Activated CD8-positive, alpha-beta T cell treated with anti-CD3 and anti-CD28 coated beads, Interleukin-2, amount 10 ng/mL, durations not matched to agents 7 days and 5 days (primary cell): ENCODE measurements around the gene IP6K1. TPM values are rescaled to one million over a fixed set of nuclear protein-coding genes. Genes with fewer than 3 reads are reported as not detected.
"Not testable (repeated sequence)": the region's sequence is repeated elsewhere in the genome, so short reads cannot be mapped to it uniquely, and the experiment has no call there.

Experiments
- ATAC-seq: fragments of 150-1000 bp; cut with Tn5 transposase; one replicate; pipeline ENCODE4 v1.10.0; 2021; ENCODE audit warnings: moderate library complexity
- CTCF ChIA-PET: fragments of 350-600 bp; sonication (Branson Sonifier 250); formaldehyde crosslinking; loops from one replicate; lab custom pipeline; 2021; ENCODE audit warnings: antibody characterized with exemption; lab: Charles Lee
- POLR2A ChIA-PET: fragments of 350-600 bp; sonication (Branson Sonifier 250); formaldehyde crosslinking; loops from one replicate; lab custom pipeline; 2021; ENCODE audit warnings: antibody characterized with exemption; lab: Charles Lee
- DNase-seq: peaks from one replicate; pipeline ENCODE4 v3.0.0-alpha.2; 2020
- H3K27ac Mint-ChIP-seq: one replicate; pipeline ENCODE4 v1.8.0; 2021; ENCODE audit warnings: mild to moderate bottlenecking, mixed read lengths
- H3K27me3 Mint-ChIP-seq: one replicate; pipeline ENCODE4 v1.8.0; 2021; ENCODE audit warnings: low read depth, mixed read lengths
- H3K36me3 Mint-ChIP-seq: one replicate; pipeline ENCODE4 v1.8.0; 2021; ENCODE audit warnings: low read depth, mixed read lengths
- H3K4me1 Mint-ChIP-seq: one replicate; pipeline ENCODE4 v1.8.0; 2021; ENCODE audit warnings: low read depth, mixed read lengths
- H3K4me3 Mint-ChIP-seq: one replicate; pipeline ENCODE4 v1.8.0; 2021; ENCODE audit warnings: mild to moderate bottlenecking, mixed read lengths
- H3K9me3 Mint-ChIP-seq: one replicate; pipeline ENCODE4 v1.8.0; 2022; ENCODE audit warnings: mixed read lengths; ENCODE audit not compliant: insufficient read depth
- total RNA-seq, 2 experiments: library from RNA; stranded (reverse); gene quantifications; one replicate each; pipeline ENCODE4 v1.2.3, GENCODE V29; 2021

Gene IP6K1
- total RNA-seq, 2 experiments from 2014 or later, result 37.7 to 38.1 TPM

- H3K9me3 Mint-ChIP-seq, H3K4me3 Mint-ChIP-seq, H3K36me3 Mint-ChIP-seq, CTCF ChIA-PET, POLR2A ChIA-PET, H3K27me3 Mint-ChIP-seq, ATAC-seq, DNase-seq: not testable (repeated sequence)
- Mint-ChIP-seq H3K27ac (peak overlapping the region; percentile 43), H3K4me1 (peaks cover 34% of the 10 kb centered on the region)
Measured at GRCh38 chr3:49691481-49691880, 94.9 kb downstream of the IP6K1 start.

DNA sequence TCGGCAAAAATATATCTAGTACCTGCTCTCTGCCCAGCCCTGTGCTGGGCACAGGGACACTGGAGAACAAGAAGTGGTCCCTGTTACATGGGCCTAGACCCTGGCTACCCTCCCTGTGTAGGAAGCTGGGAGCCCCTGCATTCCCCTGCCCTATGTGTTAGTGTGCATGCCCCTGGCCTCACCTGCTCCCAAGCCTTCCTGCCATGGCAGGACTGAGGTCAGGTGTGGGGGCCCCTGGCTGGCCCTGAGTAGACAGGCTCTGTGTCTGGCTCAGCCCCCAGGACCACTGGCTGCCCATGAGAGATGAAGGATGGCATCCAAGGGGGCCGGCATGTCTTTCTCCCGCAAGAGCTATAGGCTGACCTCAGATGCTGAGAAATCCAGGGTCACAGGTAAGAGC, 95.5 kb downstream of the IP6K1 start:
- CTCF ChIA-PET, result interaction anchor here (0.6 kb wide), 1 partner anchor 11 kb away, joined by 3 read pairs; no protein-coding TSS in a partner anchor
- H3K9me3 Mint-ChIP-seq, H3K36me3 Mint-ChIP-seq, DNase-seq, H3K27me3 Mint-ChIP-seq, POLR2A ChIA-PET, ATAC-seq, H3K27ac Mint-ChIP-seq: not testable (repeated sequence)
- peak overlapping the region; percentile 97 for H3K4me3 Mint-ChIP-seq
- H3K4me1 Mint-ChIP-seq, result peaks cover 36% of the 10 kb centered on the region

DNA sequence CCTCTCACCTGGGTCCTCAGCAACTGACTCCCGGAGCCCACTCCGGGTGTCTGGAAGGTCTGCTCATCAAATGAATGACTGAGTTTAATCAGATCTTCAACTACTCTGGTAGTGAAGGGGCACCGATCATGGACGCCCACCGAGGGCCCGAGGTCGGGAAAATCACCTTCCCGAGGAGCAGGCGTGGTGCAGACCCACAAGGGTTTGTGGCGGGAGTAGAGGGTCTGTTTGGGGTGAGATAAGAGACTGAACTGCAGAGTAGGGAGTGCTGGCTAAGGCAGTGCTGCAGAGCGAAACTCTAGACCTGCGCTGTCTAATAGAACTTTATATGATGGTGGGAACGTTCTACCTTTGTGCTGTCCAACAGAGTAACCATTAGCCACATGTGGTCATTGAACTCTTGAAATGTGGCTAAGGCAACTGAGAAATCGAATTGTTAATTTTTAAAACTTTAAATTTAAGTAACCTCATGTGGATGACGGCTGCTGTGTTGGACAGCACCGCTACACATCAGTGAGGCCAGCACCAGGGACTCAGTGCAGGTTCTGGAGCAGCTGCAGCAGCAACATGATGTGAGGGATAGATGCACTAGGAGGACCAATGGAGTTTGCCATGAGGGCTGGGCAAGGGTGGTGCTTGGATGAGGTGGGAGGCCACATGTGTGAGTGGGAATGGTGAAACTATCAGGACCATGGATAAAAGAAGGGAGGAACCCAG, 96.3 kb downstream of the IP6K1 start:
- not testable (repeated sequence) for ATAC-seq, H3K36me3 Mint-ChIP-seq, H3K27me3 Mint-ChIP-seq, H3K9me3 Mint-ChIP-seq, DNase-seq
- ChIA-PET POLR2A (interaction anchor here (0.6 to 1.4 kb wide), 2 partner anchors 17 to 113 kb away, joined by 3 read pairs; partner anchors contain the start of gene INKA1), CTCF (interaction anchor here (0.6 kb wide), 1 partner anchor 10 kb away, joined by 3 read pairs; no protein-coding TSS in a partner anchor)
- Mint-ChIP-seq H3K4me1 (peaks cover 39% of the 10 kb centered on the region), H3K4me3 (peak overlapping the region; percentile 97), H3K27ac (peak overlapping the region; percentile 95)

DNA sequence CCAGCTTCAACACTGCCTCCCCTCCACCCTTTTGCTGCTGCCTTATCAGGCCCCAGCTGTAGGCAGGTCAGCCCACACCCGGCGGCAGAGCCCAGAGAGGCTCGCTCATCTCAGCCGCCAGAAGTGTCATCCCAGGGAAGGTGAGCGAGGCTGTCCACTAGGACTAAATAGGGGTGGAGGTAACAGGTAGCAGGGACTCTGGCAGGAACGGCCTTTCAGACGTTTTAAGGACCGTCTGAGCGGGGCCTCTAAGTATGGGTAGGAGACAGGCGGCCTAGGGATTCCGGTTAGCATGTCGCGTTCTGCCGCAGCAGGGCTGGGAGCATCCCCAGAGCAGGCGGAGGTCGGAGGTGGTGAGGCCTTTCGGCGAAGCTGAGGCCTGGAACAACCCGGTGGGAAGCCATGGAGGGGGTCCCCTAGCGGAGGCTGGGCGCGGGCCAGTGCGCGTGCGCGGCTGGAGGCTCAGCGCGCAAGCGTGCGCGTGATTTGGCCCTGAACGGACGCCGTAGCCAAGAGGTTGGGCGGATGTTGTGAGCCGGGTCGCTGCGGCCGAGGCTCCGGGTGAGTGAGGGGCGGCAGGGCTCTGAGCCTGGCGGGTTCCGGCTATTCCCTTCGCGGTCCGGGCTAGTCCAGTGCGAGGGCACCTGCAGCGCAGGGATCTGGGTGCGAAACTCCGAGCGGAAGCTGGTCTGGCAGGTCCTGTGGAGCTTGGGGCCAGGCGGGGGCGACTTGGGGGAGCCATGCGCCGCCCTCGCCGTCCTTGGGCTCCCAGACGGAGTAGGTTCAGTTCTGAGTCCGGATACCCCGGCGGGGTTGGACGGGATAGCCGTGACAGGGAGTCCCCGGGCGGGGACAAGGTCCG, 97.1 kb downstream of the IP6K1 start, which contains the start of the genes MST1 and RNF123:
Gene MST1 (minus strand): TSS at position 429 of the 862 bp plus-strand sequence. CDS start 783 bp downstream, outside the sequence.
Gene RNF123 (plus strand): TSS at position 512 of the 862 bp plus-strand sequence. CDS start 1,609 bp downstream, outside the sequence.
- H3K27ac Mint-ChIP-seq, result peak within 1 kb of the TSS; percentile 95
- no peaks in the 10 kb centered on the region for H3K27me3 Mint-ChIP-seq
- ChIA-PET CTCF (interaction anchor here (1.2 kb wide), 1 partner anchor 150 kb away, joined by 3 read pairs; no protein-coding TSS in a partner anchor), POLR2A (interaction anchor here (0.6 to 1.4 kb wide), 2 partner anchors 16 to 114 kb away, joined by 3 read pairs; partner anchors contain the start of gene INKA1)
- ATAC-seq (peak; percentile 83), DNase-seq (peak; percentile 93)
- H3K4me1 Mint-ChIP-seq, result peaks cover 39% of the 10 kb centered on the region
- H3K9me3 Mint-ChIP-seq, result no peaks in the 10 kb centered on the region
- H3K4me3 Mint-ChIP-seq, result peak within 1 kb of the TSS; percentile 97
- H3K36me3 Mint-ChIP-seq, result peaks cover 2% of the 10 kb centered on the region

DNA sequence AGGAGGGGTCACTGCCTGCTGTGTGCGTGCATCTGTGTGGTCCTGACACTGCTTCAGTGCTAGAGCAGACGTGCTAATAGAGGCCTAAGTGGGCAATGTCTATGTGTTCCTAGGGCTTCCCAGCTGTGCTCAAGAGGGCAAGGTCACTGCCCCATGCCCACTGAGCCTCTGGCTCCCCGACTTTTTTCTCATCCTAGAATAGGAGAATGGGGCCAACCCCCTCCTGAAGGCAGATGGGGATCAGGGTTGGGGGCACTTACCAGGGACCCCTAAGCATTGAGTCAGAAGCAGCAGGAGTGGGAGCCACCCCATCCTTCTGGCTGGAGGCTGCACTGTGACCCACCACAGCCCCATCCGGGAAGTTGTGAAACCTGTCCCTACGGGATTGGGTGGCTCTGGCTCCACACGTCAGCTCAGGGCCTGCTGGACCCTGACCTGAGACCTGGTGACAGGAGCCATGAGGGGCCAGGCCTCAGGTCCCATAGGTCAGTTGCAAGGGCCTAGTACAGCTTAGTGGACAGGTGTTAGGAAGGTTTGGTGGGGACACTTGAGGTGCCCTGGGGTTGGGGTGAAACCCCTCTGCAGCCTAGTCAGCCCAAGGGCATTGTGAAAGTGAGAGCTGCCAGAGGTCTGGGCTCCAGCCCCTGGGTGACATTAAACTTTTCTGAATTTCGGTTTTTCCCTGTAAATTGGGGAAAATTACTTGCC, 97.8 kb downstream of the IP6K1 start:
- H3K36me3 Mint-ChIP-seq, DNase-seq, H3K27me3 Mint-ChIP-seq, H3K9me3 Mint-ChIP-seq: not testable (repeated sequence)
- peak overlapping the region; percentile 95 for H3K27ac Mint-ChIP-seq
- peaks cover 39% of the 10 kb centered on the region for H3K4me1 Mint-ChIP-seq
- peak; percentile 2 for ATAC-seq
- ChIA-PET POLR2A (interaction anchor here (1.4 kb wide), 1 partner anchor 115 kb away, joined by 3 read pairs; the partner anchor contains the start of gene INKA1), CTCF (interaction anchor here (1.2 kb wide), 1 partner anchor 151 kb away, joined by 3 read pairs; no protein-coding TSS in a partner anchor)
- H3K4me3 Mint-ChIP-seq, result peak overlapping the region; percentile 97

DNA sequence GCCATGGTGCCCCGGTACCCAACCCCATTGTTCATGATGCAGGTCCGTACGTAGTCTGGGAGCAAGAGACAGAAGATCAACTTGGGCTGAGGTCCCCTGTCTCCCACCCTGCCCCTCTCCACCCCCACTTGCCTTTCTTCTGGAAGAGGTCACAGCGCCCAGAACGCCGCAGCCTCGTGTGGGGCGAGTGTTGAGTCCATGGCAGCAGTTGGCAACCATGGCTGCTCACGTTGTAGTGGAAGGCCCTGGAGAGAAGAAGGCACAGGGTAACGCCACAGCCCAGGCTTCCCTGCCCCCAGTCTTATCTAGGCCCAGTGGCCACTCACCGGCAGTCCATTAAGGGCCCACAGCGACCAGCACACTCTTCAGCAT, 98.9 kb downstream of the IP6K1 start:
- H3K4me3 Mint-ChIP-seq, POLR2A ChIA-PET: not testable (repeated sequence)
- peaks cover 39% of the 10 kb centered on the region for H3K4me1 Mint-ChIP-seq

GRCh38 chr3:49686769-49687423, 99.4 kb downstream of the IP6K1 start:
- H3K27me3 Mint-ChIP-seq, CTCF ChIA-PET, H3K9me3 Mint-ChIP-seq, H3K27ac Mint-ChIP-seq, POLR2A ChIA-PET, H3K4me3 Mint-ChIP-seq: not testable (repeated sequence)
- DNase-seq, result peak; percentile 42
- peak; percentile 14 for ATAC-seq
- peaks cover 39% of the 10 kb centered on the region for H3K4me1 Mint-ChIP-seq
- H3K36me3 Mint-ChIP-seq, result peaks cover 14% of the 10 kb centered on the region

More for the DNA sequence above, 98.9 kb downstream of the IP6K1 start:
- ATAC-seq, CTCF ChIA-PET, H3K9me3 Mint-ChIP-seq, H3K27me3 Mint-ChIP-seq, H3K27ac Mint-ChIP-seq, DNase-seq: not testable (repeated sequence)
- H3K36me3 Mint-ChIP-seq, result peaks cover 14% of the 10 kb centered on the region

DNA sequence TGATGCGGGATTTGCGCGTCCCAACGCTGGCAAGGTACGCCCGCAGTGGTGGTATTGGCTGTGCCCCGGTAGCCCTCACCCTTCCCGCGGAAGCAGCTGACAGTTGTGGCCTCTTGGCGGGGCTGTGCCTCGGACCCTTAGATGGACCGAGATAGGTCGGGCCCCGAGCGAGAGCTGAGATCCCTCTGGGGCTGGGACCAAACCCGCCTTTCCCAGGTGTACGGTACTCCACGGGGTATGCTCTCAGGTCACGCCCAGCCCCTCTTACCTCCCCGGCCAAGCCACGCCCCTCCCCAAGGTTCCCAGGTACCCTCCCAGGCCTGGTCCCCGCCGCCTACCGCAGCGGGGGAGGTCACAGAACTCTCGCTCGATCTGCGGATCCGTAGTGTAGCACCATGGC, 100.0 kb downstream of the IP6K1 start:
- DNase-seq, result peak; percentile 33
- CTCF ChIA-PET, H3K27me3 Mint-ChIP-seq, POLR2A ChIA-PET, H3K9me3 Mint-ChIP-seq, H3K27ac Mint-ChIP-seq: not testable (repeated sequence)
- Mint-ChIP-seq H3K36me3 (peaks cover 14% of the 10 kb centered on the region), H3K4me3 (peak overlapping the region; percentile 25), H3K4me1 (peaks cover 39% of the 10 kb centered on the region)
- peak; percentile 1 for ATAC-seq

- H3K27ac Mint-ChIP-seq, ATAC-seq, CTCF ChIA-PET, H3K27me3 Mint-ChIP-seq, POLR2A ChIA-PET, H3K4me3 Mint-ChIP-seq, DNase-seq, H3K9me3 Mint-ChIP-seq: not testable (repeated sequence)
- peaks cover 34% of the 10 kb centered on the region for H3K4me1 Mint-ChIP-seq
- peaks cover 14% of the 10 kb centered on the region for H3K36me3 Mint-ChIP-seq
Measured at GRCh38 chr3:49685846-49686245, 100.5 kb downstream of the IP6K1 start.

DNA sequence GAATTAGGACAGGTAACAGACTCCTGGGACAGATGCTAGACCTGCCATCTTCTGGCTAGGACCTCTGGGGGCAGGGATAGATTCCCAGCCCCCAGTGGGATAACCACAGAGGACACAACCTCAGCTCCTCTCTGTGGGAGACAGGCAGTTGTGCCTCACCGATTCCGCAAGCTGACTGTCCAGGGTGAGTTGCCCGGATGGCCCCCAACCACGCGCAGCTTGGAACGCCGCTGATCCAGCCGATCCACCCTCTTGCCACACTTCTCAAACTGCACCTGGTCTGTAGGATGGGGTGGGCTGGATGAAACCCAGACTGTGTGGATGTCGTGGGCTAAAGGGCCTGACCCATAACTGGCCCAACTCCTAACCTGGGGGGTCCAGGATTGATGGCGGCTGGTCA, 101.2 kb downstream of the IP6K1 start:
- POLR2A ChIA-PET, H3K27me3 Mint-ChIP-seq, H3K27ac Mint-ChIP-seq, DNase-seq, H3K9me3 Mint-ChIP-seq, ATAC-seq, CTCF ChIA-PET, H3K4me3 Mint-ChIP-seq: not testable (repeated sequence)
- Mint-ChIP-seq H3K4me1 (peaks cover 26% of the 10 kb centered on the region), H3K36me3 (peaks cover 16% of the 10 kb centered on the region)

GRCh38 chr3:49684453-49684852, 101.9 kb downstream of the IP6K1 start:
- peaks cover 21% of the 10 kb centered on the region for H3K4me1 Mint-ChIP-seq
- H3K4me3 Mint-ChIP-seq, H3K9me3 Mint-ChIP-seq, DNase-seq, POLR2A ChIA-PET, H3K27ac Mint-ChIP-seq, H3K27me3 Mint-ChIP-seq, ATAC-seq, CTCF ChIA-PET: not testable (repeated sequence)
- peaks cover 21% of the 10 kb centered on the region for H3K36me3 Mint-ChIP-seq
